GM21526 (cell line): ENCODE data around the gene TRIM41.

ENCODE experiments used
- ATAC-seq: cut with Tn5 transposase; IDR thresholded peaks from one replicate; pipeline ENCODE4 v1.9.1; 2021; ENCODE audit warnings: moderate library complexity; ENCODE audit not compliant: unreplicated experiment, low FRiP score

Gene TRIM41

DNA sequence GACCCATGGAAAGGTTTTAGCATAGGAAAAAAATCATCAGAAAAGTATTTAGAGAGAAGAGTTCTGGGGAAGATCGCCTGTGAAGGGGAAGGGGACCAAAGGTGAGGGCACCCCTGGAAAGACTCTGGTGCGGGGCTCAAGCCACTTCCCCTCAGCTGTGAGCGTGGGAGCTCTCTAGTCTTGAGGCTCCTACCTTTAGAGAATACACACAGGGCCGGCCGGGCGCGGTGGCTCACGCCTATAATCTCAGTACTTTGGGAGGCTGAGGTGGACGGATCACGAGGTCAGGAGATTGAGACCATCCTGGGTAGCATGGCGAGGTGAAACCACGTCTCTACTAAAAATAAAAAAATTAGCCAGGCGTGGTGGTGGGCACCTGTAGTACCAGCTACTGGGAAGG, 6.9 kb downstream of the TRIM41 start:
- no peak for ATAC-seq

DNA sequence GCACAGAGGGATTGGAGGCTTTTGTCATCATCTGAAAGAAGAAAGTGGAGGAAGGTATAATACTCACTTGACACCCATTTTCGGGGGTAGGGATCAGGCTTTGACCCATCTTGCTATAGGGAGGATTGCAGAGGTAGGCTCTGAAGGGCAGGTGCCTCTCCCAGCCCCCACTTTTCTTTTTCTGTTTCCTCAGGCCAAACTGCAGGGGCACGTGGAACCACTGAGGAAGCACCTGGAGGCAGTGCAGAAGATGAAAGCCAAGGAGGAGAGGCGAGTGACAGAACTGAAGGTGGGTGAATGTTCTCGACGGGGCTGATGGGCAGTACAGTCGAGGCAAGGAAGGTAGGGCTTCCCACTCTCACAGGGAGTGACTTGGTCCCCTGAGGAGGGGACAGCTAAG, 7.5 kb downstream of the TRIM41 start:
- ATAC-seq = no peak

DNA sequence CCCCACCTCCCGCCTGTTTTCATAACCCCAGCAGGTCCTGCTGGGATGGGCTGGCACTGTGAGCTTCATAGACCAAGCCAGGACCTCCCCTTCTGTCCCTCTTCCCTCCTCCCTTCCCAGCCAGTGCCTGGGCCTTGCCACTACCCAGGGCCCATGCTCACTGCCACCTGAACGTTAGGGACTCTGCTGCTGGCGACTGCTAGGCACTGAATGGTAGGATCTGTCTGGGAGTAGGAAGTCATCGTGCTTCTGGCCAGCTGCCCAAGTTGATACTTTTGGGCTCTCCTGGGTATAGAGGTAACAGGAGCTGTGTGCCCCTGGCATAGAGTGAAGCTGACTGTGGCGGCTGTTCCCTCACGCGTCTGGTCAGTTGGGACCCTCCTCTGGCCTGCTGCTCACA, 8.4 kb downstream of the TRIM41 start:
- no peak for ATAC-seq

DNA sequence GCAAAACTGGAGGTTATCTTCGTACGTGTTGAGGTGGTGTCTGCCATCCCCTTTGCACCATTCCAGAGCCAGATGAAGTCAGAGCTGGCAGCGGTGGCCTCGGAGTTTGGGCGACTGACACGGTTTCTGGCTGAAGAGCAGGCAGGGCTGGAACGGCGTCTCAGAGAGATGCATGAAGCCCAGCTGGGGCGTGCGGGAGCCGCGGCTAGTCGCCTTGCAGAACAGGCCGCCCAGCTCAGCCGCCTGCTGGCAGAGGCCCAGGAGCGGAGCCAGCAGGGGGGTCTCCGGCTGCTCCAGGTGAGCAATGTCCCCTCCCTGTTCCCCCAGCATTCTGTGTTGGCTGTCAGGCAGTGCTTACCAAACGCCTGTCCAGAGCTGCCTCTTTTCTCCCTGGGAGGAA, 9.5 kb downstream of the TRIM41 start:
- no peak for ATAC-seq

DNA sequence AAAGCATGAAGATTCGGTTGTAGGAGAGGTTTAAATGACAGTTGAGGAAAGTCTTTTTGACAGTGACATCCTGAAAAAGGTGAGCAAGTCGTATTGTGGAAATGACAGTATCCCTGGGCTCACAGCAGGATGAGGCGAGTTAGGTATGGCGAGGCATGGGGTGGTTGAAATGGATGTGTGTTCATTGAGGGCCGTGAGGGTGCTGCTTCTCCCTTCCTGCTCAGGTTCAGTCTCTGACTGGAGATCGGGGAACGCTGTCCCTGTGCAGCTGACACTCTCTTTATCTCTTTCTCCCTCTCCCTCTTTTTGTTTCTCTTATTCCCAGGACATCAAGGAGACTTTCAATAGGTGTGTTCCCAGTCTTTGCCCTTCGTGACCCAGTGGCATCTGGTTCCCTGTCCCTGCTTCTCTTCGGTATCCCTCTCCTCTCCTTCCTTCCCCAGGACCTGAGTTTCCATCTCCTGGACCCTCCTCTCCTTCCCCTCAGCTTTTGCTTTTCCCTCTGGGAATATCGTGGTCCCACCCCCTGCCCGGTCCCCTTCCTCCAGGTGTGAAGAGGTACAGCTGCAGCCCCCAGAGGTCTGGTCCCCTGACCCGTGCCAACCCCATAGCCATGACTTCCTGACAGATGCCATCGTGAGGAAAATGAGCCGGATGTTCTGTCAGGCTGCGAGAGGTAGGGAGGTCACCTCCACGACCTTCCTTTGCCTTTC, 10.2 kb downstream of the TRIM41 start:
- ATAC-seq = no peak

DNA sequence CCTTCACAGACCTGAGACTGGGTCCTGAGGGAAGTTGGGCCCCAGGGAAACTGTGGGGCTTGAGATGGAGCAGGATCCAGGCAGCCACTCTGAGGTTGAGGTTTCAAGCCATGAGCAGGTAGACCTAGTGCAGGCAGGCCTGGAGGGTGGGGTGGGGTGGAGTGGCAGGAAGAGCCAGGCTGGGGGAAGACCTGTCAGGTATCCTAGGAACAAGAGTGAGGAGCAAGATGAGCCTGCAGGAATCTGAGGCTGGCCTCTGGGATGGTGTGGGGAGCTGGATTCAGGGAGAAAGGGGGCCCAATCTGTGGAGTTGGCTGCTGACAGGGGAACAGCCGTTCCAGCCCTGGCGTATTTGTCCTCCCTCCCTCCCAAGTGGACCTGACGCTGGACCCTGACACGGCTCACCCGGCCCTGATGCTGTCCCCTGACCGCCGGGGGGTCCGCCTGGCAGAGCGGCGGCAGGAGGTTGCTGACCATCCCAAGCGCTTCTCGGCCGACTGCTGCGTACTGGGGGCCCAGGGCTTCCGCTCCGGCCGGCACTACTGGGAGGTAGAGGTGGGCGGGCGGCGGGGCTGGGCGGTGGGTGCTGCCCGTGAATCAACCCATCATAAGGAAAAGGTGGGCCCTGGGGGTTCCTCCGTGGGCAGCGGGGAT, 10.8 kb downstream of the TRIM41 start:
- no peak for ATAC-seq

DNA sequence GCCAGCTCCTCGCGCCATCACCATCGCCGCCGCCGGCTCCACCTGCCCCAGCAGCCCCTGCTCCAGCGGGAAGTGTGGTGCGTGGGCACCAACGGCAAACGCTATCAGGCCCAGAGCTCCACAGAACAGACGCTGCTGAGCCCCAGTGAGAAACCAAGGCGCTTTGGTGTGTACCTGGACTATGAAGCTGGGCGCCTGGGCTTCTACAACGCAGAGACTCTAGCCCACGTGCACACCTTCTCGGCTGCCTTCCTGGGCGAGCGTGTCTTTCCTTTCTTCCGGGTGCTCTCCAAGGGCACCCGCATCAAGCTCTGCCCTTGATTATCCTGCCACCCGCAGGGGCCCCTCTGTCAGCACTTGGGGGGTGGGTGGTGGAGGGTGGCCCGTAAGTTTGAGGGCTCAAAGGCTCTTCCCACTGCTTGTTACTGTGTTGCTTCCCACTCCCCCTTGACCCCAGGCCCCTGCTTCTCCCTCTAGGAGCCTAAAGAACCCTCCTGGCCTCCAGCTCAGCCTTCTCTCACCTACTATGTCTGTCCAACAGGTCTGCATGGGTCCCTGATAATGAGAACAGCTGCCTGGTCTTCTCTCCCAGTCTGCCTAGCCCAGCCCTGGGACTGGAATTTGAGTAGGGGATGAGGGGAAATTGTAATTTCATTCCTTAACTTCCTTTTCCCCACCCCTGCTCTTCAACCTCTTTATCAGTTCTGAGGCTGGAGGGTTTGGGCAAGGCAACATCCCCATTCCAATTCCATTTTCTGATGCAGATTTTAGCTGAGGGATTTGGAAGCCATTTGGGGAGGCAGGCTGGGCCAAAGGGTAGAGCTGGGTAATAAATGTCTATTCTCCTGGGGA, 11.6 kb downstream of the TRIM41 start:
- ATAC-seq = no peak

DNA sequence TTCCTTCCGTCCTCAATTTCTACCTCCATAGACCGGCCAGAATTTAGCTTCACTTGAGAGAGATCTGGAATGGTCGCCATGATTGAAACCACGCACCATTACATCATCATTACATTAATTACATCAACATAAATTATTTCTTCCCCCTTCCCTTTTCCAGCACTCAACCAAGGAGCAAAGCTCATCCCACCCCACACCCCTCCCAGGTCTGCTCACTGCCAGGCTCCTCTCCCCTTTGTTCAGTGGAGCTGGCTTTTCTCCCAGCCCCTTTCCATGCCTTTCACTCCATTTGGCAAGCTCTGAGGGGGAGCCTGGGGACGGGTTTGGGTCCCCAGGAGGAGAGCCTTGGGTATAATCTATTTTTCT, 12.2 kb downstream of the TRIM41 start:
- no peak for ATAC-seq

DNA sequence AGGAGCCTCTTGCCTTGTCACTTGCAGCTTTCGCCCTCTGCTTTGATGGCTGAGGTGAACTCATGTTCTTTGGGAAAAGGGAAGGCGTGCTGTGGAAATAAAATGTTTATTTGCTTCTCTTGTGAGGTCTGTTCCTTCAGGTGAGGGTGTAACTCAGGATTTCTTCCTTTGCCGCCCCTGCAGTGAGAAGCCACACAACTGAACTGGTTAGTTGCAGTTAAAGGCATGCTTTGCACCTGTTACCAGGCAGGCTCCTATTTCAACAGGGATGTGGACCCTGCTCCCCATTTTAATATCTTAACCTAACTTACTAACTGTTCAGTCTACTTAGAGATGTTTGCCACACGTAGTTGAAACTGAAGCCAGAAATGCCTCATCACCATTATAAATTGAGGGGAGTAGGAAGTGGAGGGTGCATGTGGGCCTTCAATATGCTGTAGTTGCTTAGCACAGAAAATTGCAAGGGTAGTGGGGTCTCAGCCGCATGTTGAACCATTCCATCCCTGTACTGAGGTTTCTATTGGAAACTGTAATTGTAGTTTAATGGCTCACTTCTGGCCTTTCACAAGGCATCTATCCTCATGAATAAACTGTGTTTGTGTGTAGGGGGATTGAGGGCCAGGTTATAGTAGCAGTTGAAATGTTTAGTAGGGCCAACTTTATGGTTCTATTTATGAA, 12.7 kb downstream of the TRIM41 start:
- no peak for ATAC-seq

DNA sequence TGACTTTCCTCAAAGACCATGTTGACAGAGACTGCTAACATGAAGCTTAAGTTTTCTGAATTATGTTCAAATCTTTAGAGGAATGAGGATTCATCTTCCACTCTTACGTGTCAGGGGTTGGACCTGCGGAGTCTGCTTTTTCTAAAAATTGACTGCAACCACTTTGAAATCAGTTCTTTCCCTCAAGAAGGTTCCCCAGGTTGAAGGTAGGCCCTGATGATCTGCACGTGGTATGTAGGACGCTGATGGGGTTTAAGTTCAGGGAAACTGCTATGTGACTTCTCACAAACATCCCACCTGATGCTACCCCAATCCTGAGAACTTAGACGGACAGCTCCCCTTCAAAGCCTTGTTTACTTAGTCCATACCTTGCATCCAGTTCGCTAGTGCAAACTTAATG, 13.4 kb downstream of the TRIM41 start:
- no peak for ATAC-seq

DNA sequence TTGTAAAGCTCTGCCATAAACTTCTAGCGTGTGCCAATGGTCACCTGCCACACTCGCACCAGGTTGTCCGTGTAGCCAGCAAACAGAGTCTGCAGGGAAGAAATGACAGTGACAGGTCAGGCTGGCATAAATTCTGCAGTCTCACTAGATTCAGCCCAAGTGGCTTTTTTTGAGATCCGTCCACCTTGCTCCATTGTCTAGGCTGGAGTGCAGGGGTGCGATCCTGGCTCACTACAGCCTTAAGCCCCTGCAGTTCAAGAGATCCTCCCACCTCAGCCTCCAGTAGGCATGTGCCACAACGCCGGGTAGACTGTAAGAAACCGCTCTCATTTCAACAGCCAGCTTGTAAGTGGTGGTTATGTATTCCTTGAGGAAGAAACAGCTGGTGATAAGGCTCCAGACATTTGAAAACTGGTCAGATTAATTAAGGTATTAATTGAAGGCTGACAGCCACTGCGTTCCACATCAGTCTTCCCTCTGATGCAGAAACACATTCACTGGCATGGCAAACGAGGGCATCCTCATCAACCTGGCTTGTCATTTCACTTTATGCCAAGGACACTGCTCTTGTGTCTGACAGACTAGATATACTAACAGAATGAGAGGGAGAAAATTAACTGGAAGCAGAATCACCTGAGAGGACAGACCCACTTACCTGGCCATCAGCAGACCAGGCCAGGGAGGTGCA, 14.0 kb downstream of the TRIM41 start:
- ATAC-seq = no peak

DNA sequence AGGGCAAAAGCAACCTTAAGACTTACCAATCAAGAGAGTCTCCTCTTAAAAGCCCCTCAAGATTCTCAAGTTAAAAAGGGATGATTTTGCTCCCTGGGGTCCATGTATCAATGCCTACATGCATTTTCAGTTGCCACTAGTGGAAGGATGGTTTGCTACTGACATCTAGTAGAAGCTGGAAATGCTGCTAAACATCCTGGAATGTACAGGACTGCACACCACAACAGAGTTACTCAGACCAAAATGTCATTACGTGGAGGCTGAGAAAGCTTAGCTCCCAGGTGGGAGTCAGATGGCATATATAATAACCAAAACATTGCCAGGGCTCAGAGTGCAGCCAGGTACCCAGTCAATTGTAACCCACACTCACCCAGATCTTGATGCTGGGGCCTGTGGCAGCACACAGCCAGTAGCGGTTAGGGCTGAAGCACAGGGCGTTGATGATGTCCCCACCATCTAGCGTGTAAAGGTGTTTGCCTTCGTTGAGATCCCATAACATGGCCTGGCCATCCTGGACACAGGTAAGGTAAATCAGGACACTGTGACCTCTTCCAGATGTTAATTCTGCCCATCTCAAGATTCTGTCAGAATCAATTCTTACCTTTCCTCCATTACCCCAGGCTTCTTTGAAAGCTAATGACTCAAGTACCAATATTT, 14.8 kb downstream of the TRIM41 start:
- ATAC-seq = no peak

DNA sequence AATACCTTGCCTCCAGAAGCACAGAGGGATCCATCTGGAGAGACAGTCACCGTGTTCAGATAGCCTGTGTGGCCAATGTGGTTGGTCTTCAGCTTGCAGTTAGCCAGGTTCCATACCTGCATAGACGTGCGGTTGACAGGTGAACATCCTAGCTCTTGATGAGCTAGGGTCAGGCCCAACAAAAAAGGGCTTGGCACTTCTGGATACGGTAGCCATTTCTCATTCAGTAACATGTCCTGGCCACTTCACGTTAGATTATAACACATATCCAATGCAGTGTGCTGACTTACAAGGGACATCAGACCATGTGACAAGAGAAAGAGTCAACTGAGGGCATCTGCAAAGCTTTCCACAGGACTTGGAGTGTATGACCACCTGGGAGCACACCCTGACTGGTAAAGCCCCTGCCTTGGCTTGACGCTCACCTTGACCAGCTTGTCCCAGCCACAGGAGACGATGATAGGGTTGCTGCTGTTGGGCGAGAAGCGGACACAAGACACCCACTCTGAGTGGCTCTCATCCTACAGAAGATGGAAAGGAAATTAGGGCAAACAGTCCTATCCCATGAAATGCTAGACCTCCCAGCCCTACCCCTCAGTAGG, 16.1 kb downstream of the TRIM41 start:
- ATAC-seq = no peak

DNA sequence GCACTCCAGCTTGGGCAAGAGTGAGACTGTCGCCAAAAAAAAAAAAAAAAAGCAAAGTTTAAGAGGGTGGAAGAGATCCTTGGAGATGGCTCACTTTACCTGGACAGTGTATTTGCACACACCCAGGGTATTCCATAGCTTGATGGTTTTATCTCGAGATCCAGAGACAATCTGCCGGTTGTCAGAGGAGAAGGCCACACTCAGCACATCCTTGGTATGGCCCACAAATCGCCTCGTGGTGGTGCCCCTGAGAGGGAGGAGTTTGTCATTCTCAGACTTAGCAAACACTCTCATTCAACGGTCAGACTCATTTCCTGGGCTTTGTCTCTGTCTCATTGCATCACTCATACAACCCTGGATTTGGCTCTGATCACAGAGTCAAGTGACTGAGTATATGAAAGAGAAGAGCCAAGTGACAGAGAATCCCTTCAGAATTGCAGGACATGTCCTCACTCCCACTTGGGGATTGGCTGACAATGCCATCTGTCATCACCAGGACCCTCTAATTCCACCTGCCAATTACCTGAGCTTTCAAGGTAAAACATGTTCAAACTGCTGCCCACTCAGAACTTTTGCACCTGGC, 18.4 kb downstream of the TRIM41 start:
- no peak for ATAC-seq

DNA sequence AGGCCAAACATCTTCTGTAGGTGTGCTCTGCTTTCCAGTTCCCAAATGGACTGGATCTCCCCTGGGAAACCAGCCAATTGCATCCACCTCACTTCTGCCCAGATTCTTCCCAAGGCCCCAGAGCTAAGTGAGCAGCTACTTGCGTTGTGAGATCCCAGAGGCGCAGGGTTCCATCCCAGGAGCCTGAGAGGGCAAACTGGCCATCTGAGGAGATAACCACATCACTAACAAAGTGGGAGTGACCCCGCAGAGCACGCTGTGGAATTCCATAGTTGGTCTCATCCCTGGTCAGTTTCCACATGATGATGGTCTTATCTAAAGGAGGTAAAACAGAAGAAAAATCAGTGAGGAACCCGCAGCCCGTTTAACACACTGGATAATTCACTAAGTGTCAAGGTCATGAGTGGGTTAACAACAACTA, 19.0 kb downstream of the TRIM41 start:
- no peak for ATAC-seq

DNA sequence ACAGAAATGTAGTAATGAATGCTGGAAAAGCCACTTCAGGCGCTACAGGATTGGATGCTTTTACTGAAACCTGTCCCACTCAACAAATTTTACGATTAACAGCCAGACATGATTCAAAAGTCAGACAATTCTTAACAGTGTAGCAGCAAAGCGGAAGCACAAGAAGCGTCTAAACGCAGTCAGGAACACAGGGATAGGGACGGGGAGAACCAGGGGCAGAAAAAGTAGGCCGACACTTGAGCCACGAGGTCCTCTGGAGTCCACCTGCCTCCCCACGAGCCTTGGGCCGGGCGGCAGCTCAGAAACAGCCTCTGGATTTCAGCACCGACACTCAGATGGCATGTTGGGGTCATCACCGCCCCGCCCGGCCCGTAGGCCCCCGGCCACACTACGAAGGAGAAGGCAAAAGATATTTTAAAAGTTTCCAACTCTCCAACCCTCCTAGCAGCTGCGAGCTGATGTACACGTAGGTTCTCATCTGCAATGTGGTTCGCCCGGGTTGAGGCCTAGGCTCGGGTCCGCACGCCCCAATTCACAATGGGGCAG, 20.0 kb downstream of the TRIM41 start:
- ATAC-seq = no peak

DNA sequence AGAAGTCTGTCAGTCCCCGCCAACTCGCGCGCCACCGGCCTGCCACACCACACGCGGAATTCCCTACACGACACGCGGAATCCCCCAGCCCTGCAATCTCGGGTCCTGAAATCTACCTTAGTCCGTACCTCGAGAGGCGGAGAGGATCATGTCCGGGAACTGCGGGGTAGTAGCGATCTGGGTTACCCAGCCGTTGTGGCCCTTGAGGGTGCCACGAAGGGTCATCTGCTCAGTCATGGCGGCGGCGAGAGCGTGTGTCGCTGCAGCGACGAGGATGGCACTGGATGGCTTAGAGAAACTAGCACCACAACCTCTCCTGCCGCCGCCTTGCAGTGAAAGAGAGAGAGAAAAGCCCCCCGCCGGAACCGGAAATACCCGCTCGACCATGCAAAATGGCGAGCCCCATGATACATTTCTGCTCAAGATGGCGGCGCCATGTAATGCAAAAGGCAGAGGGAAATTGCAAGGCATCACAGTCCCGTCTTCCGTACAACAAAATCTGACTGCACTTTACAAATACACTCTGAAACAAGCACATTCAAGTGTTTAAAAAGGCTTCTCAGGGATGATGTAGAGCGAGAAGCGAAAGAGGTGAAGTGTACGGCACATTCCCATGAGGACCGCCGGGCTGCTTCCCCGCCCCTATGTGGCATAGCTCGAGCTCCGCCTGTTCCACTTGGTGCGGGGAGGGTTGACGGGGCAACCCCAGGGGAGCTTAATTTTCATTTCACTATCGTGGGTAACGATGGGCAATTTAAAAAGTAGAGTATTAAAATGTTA, 20.7 kb downstream of the TRIM41 start, which contains the start of gene RACK1:
Gene RACK1 (minus strand): TSS at position 343 of the 780 bp plus-strand sequence. CDS start 106 bp downstream, at position 237.
- peak; percentile 52 for ATAC-seq
